Measurements from ENCODE around the gene PGM2L1.

Gene PGM2L1

GRCh38 chr11:74299015-74299414 is 99.2 kb downstream of the PGM2L1 start:
- FAIRE-seq = no peak
- DNase-seq (ENCODE audit: insufficient read length, low spot score) = no peak
- TF ChIP-seq CTCF (IDR thresholded peaks at IDR 0.05; ENCODE audit: insufficient read depth, missing control alignments) = no peak

GRCh38 chr11:74297484-74297883 is 100.7 kb downstream of the PGM2L1 start:
- DNase-seq (ENCODE audit: insufficient read length, low spot score) (no peak), FAIRE-seq (no peak)
- no peak for TF ChIP-seq CTCF (IDR thresholded peaks at IDR 0.05; ENCODE audit: insufficient read depth, missing control alignments)

GRCh38 chr11:74288911-74289310 is 109.3 kb downstream of the PGM2L1 start:
- no peak for DNase-seq (ENCODE audit: insufficient read length, low spot score)
- no peak for FAIRE-seq
- TF ChIP-seq CTCF (IDR thresholded peaks at IDR 0.05; ENCODE audit: insufficient read depth, missing control alignments) = no peak

- no peak for FAIRE-seq
- DNase-seq (ENCODE audit: insufficient read length, low spot score) = no peak
- no peak for TF ChIP-seq CTCF (IDR thresholded peaks at IDR 0.05; ENCODE audit: insufficient read depth, missing control alignments)
Observed at GRCh38 chr11:74288161-74288560, 110.1 kb downstream of the PGM2L1 start.

GRCh38 chr11:74284466-74284865 is 113.8 kb downstream of the PGM2L1 start:
- DNase-seq (ENCODE audit: insufficient read length, low spot score) (no peak), FAIRE-seq (no peak)
- no peak for TF ChIP-seq CTCF (IDR thresholded peaks at IDR 0.05; ENCODE audit: insufficient read depth, missing control alignments)

GRCh38 chr11:74283580-74284180 is 114.6 kb downstream of the PGM2L1 start:
- FAIRE-seq (no peak), DNase-seq (ENCODE audit: insufficient read length, low spot score) (no peak)
- no peak for TF ChIP-seq CTCF (IDR thresholded peaks at IDR 0.05; ENCODE audit: insufficient read depth, missing control alignments)

GRCh38 chr11:74282914-74283371 is 115.3 kb downstream of the PGM2L1 start:
- no peak for TF ChIP-seq CTCF (IDR thresholded peaks at IDR 0.05; ENCODE audit: insufficient read depth, missing control alignments)
- no peak for DNase-seq (ENCODE audit: insufficient read length, low spot score)
- FAIRE-seq = no peak

Measured in D721Med (cell line).